Lower lobe of right lung (tissue), 2 donors: ENCODE results near the gene SCFD1. TPM values are rescaled to one million over a fixed set of nuclear protein-coding genes. Genes with fewer than 3 reads are reported as not detected.

Source experiments
- ATAC-seq, 2 donors: fragments of 200-7000 bp; cut with Tn5 transposase; one replicate each; pipeline ENCODE4 v1.9.1; 2020 to 2022; ENCODE audit warnings: mild to moderate bottlenecking in 2 of 2, moderate library complexity in 2 of 2
- DNase-seq: peaks from one replicate; pipeline ENCODE4 v3.0.0-alpha.2; 2020
- H3K27ac ChIP-seq: fragments of 200-600 bp; one replicate; pipeline ENCODE4 v1.8.0; 2022
- H3K27me3 ChIP-seq: fragments of 200-600 bp; one replicate; pipeline ENCODE4 v1.8.0; 2022; ENCODE audit warnings: low read depth
- H3K36me3 ChIP-seq: fragments of 200-600 bp; one replicate; pipeline ENCODE4 v1.8.0; 2022; ENCODE audit warnings: mild to moderate bottlenecking
- H3K4me1 ChIP-seq: fragments of 200-600 bp; one replicate; pipeline ENCODE4 v1.8.0; 2022
- H3K4me3 ChIP-seq: fragments of 200-600 bp; one replicate; pipeline ENCODE4 v1.8.0; 2022; ENCODE audit warnings: mild to moderate bottlenecking
- H3K9me3 ChIP-seq: fragments of 200-600 bp; one replicate; pipeline ENCODE4 v1.8.0; 2022
- intact Hi-C: fragments of 100-400 bp; cut with DNase I; formaldehyde crosslinking; loops from one replicate; pipeline ENCODE4 v1.11.0; 2022
- total RNA-seq: library from RNA; stranded (reverse); fragmentation: NEBNext Ultra II Directional; extraction: Animal tissue kit (Norgen Biotek cat#: 25700); gene quantifications from one replicate; pipeline ENCODE4 v1.2.1, GENCODE V29; 2021
- TF ChIP-seq, protein P1 (sequence below): fragments of 200-600 bp; IDR thresholded peaks from one replicate; pipeline ENCODE4 v1.8.0; 2022; ENCODE audit warnings: antibody characterized with exemption, mild to moderate bottlenecking
- donor health status: DM: no; HTN: yes; CAD: no; lungs with severe emphysema.

Gene SCFD1
- total RNA-seq, 1 donor from 2014 or later = 73.8 TPM

- Histone ChIP-seq H3K27me3 (no peaks in the 10 kb centered on the region), H3K27ac (no peak overlapping the region), H3K4me1 (no peaks in the 10 kb centered on the region), H3K4me3 (no peak overlapping the region), H3K36me3 (peaks cover 67% of the 10 kb centered on the region), H3K9me3 (no peaks in the 10 kb centered on the region)
- intact Hi-C loops = no loop called here
- TF ChIP-seq, protein P1, sequence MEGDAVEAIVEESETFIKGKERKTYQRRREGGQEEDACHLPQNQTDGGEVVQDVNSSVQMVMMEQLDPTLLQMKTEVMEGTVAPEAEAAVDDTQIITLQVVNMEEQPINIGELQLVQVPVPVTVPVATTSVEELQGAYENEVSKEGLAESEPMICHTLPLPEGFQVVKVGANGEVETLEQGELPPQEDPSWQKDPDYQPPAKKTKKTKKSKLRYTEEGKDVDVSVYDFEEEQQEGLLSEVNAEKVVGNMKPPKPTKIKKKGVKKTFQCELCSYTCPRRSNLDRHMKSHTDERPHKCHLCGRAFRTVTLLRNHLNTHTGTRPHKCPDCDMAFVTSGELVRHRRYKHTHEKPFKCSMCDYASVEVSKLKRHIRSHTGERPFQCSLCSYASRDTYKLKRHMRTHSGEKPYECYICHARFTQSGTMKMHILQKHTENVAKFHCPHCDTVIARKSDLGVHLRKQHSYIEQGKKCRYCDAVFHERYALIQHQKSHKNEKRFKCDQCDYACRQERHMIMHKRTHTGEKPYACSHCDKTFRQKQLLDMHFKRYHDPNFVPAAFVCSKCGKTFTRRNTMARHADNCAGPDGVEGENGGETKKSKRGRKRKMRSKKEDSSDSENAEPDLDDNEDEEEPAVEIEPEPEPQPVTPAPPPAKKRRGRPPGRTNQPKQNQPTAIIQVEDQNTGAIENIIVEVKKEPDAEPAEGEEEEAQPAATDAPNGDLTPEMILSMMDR = no peak
- DNase-seq (no peak), ATAC-seq (no peak)
Measured at GRCh38 chr14:30657606-30658163, 35.6 kb downstream of the SCFD1 start.

- Histone ChIP-seq H3K27ac (no peak overlapping the region), H3K36me3 (peaks cover 63% of the 10 kb centered on the region), H3K4me3 (no peak overlapping the region), H3K27me3 (no peaks in the 10 kb centered on the region), H3K9me3 (no peaks in the 10 kb centered on the region), H3K4me1 (no peaks in the 10 kb centered on the region)
- intact Hi-C loops = no loop called here
- TF ChIP-seq, protein P1 = no peak
- DNase-seq (no peak), ATAC-seq (no peak)
Measured at GRCh38 chr14:30658645-30659044, 36.5 kb downstream of the SCFD1 start.

DNA sequence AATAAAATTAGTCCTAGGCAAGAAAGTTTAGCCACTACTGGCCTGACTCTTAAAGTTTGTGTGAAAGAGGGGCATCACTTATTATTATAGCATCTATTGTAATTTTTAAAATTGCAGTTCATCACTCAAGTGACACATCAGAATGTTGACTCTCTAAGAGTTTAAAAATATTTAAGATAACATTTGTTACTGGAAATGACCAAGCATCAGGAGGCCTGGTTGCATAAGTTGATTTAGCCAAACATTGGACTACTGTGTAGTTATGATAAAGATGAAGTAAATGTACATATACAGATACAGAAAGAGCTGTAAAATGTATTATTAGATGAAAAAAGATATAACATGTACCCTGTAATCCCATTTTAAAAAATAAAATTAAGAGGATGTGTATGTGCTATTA lies 47.5 kb downstream of the SCFD1 start:
- ATAC-seq = no peak

GRCh38 chr14:30673071-30673470 lies 51.0 kb downstream of the SCFD1 start:
- H3K4me3 ChIP-seq = no peak overlapping the region
- ATAC-seq = no peak
- peaks cover 60% of the 10 kb centered on the region for H3K36me3 ChIP-seq
- no peaks in the 10 kb centered on the region for H3K9me3 ChIP-seq
- no peaks in the 10 kb centered on the region for H3K4me1 ChIP-seq
- no peak overlapping the region for H3K27ac ChIP-seq
- DNase-seq = no peak
- intact Hi-C loops = no loop called here
- no peaks in the 10 kb centered on the region for H3K27me3 ChIP-seq
- TF ChIP-seq, protein P1 = no peak

More for the DNA sequence above, 47.5 kb downstream of the SCFD1 start:
- H3K27me3 ChIP-seq = no peaks in the 10 kb centered on the region
- H3K36me3 ChIP-seq = peaks cover 33% of the 10 kb centered on the region
- no peak overlapping the region for H3K27ac ChIP-seq
- DNase-seq = no peak
- H3K4me3 ChIP-seq = no peak overlapping the region
- intact Hi-C loops = no loop called here
- H3K4me1 ChIP-seq = no peaks in the 10 kb centered on the region
- H3K9me3 ChIP-seq = no peaks in the 10 kb centered on the region
- TF ChIP-seq, protein P1 = no peak

GRCh38 chr14:30678926-30679431 lies 56.9 kb downstream of the SCFD1 start:
- H3K27me3 ChIP-seq = no peaks in the 10 kb centered on the region
- DNase-seq (no peak), ATAC-seq (no peak)
- no peak overlapping the region for H3K27ac ChIP-seq
- no peaks in the 10 kb centered on the region for H3K9me3 ChIP-seq
- intact Hi-C loops = no loop called here
- peaks cover 67% of the 10 kb centered on the region for H3K36me3 ChIP-seq
- no peak overlapping the region for H3K4me3 ChIP-seq
- TF ChIP-seq, protein P1 = no peak
- H3K4me1 ChIP-seq = no peaks in the 10 kb centered on the region
